ENCODE results near the gene NAALADL2. TPM values are rescaled to one million over a fixed set of nuclear protein-coding genes. Genes with fewer than 3 reads are reported as not detected.

Gene NAALADL2
- polyA plus RNA-seq, 2 of the 4 experiments (the other 2 are of a cell fraction), result 0.09 to 0.28 TPM

- ChIA-PET CTCF (no interaction called here), POLR2A (no interaction called here)
- Histone ChIP-seq H3K4me1 (no peaks in the 10 kb centered on the region), H3K4me2 (no peak overlapping the region), H3K4me3 (no peak overlapping the region), H3K27ac (no peak overlapping the region), H3K9me3 (no peaks in the 10 kb centered on the region)
- no peak for FAIRE-seq
- TF ChIP-seq PHF8 (IDR thresholded peaks at IDR 0.05; ENCODE audit: borderline replicate concordance, low read depth) (no peak), HOXB13 (CRISPR knock-in tag; IDR thresholded peaks at IDR 0.05; ENCODE audit: low read depth) (no peak), ESRRA (IDR thresholded peaks at IDR 0.05; ENCODE audit: borderline replicate concordance, low read length) (no peak)
- TF ChIP-seq, protein P1, sequence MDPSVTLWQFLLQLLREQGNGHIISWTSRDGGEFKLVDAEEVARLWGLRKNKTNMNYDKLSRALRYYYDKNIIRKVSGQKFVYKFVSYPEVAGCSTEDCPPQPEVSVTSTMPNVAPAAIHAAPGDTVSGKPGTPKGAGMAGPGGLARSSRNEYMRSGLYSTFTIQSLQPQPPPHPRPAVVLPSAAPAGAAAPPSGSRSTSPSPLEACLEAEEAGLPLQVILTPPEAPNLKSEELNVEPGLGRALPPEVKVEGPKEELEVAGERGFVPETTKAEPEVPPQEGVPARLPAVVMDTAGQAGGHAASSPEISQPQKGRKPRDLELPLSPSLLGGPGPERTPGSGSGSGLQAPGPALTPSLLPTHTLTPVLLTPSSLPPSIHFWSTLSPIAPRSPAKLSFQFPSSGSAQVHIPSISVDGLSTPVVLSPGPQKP (IDR thresholded peaks at IDR 0.05; ENCODE audit: low read depth, low read length), result no peak
- DNase-seq (ENCODE audit: low read depth in 1 of 2, low spot score in 1 of 2), result no peak
- 44% methylated on average over 1 of the region's 1 CpG for WGBS (ENCODE audit: missing lambda C conversion rate)
- no peak for ATAC-seq
Measured at GRCh38 chr3:175489406-175489805, 630.3 kb downstream of the NAALADL2 start.

GRCh38 chr3:175493301-175493700 is 634.2 kb downstream of the NAALADL2 start:
- POLR2A ChIA-PET, result no interaction called here
- DNase-seq (ENCODE audit: low read depth in 1 of 2, low spot score in 1 of 2) (no peak), ATAC-seq (no peak), FAIRE-seq (no peak)
- H3K27ac ChIP-seq, result no peak overlapping the region
- WGBS (ENCODE audit: missing lambda C conversion rate), result 45% methylated on average over 4 of the region's 4 CpGs
- TF ChIP-seq CBX8 (IDR thresholded peaks at IDR 0.05) (no peak), RARB (CRISPR knock-in tag; IDR thresholded peaks at IDR 0.05) (no peak), ZSCAN20 (CRISPR knock-in tag; IDR thresholded peaks at IDR 0.05) (no peak), KDM5A (IDR thresholded peaks at IDR 0.05) (no peak)
- H3K4me3 ChIP-seq, result no peak overlapping the region
- peak overlapping the region; percentile 47; the same call in 2 of the 3 replicates for H3K4me2 ChIP-seq
- CTCF ChIA-PET, result no interaction called here
- H3K9me3 ChIP-seq, result no peaks in the 10 kb centered on the region
- no peaks in the 10 kb centered on the region for H3K4me1 ChIP-seq

- no peak overlapping the region for H3K4me2 ChIP-seq
- H3K4me1 ChIP-seq, result no peaks in the 10 kb centered on the region
- CTCF ChIA-PET, result no interaction called here
- WGBS (ENCODE audit: missing lambda C conversion rate), result 56% methylated on average over 3 of the region's 3 CpGs
- TF ChIP-seq RCOR1 (IDR thresholded peaks at IDR 0.05; ENCODE audit: low read depth, low read length), result no peak
- TF ChIP-seq, protein P2, sequence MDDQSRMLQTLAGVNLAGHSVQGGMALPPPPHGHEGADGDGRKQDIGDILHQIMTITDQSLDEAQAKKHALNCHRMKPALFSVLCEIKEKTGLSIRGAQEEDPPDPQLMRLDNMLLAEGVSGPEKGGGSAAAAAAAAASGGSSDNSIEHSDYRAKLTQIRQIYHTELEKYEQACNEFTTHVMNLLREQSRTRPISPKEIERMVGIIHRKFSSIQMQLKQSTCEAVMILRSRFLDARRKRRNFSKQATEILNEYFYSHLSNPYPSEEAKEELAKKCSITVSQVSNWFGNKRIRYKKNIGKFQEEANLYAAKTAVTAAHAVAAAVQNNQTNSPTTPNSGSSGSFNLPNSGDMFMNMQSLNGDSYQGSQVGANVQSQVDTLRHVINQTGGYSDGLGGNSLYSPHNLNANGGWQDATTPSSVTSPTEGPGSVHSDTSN (IDR thresholded peaks at IDR 0.05), result no peak
- TF ChIP-seq TP53 (CRISPR knock-in tag; IDR thresholded peaks at IDR 0.05), result no peak
- no peak for TF ChIP-seq ATOH8 (CRISPR knock-in tag; IDR thresholded peaks at IDR 0.05; ENCODE audit: low read depth)
- no peak for TF ChIP-seq EHF (CRISPR knock-in tag; IDR thresholded peaks at IDR 0.05)
- H3K9me3 ChIP-seq, result no peaks in the 10 kb centered on the region
- no peak overlapping the region for H3K4me3 ChIP-seq
- FAIRE-seq (no peak), ATAC-seq (no peak), DNase-seq (ENCODE audit: low read depth in 1 of 2, low spot score in 1 of 2) (no peak)
- POLR2A ChIA-PET, result no interaction called here
- no peak overlapping the region for H3K27ac ChIP-seq
Measured at GRCh38 chr3:175495331-175495730, 636.2 kb downstream of the NAALADL2 start.

GRCh38 chr3:175502155-175502554 is 643.0 kb downstream of the NAALADL2 start:
- no peaks in the 10 kb centered on the region for H3K4me1 ChIP-seq
- FAIRE-seq (no peak), DNase-seq (ENCODE audit: low read depth in 1 of 2, low spot score in 1 of 2) (no peak), ATAC-seq (no peak)
- no peak overlapping the region for H3K4me2 ChIP-seq
- H3K4me3 ChIP-seq, result no peak overlapping the region
- H3K27ac ChIP-seq, result no peak overlapping the region
- ChIA-PET POLR2A (no interaction called here), CTCF (no interaction called here)
- TF ChIP-seq, protein P3, sequence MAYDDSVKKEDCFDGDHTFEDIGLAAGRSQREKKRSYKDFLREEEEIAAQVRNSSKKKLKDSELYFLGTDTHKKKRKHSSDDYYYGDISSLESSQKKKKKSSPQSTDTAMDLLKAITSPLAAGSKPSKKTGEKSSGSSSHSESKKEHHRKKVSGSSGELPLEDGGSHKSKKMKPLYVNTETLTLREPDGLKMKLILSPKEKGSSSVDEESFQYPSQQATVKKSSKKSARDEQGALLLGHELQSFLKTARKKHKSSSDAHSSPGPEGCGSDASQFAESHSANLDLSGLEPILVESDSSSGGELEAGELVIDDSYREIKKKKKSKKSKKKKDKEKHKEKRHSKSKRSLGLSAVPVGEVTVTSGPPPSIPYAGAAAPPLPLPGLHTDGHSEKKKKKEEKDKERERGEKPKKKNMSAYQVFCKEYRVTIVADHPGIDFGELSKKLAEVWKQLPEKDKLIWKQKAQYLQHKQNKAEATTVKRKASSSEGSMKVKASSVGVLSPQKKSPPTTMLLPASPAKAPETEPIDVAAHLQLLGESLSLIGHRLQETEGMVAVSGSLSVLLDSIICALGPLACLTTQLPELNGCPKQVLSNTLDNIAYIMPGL (CRISPR knock-in tag; IDR thresholded peaks at IDR 0.05; ENCODE audit: borderline replicate concordance), result no peak
- TF ChIP-seq MAZ (IDR thresholded peaks at IDR 0.05; ENCODE audit: borderline replicate concordance, low read depth, low read length) (no peak), E2F6 (IDR thresholded peaks at IDR 0.05; ENCODE audit: borderline replicate concordance, low read depth) (no peak), TFCP2L1 (CRISPR knock-in tag; IDR thresholded peaks at IDR 0.05) (no peak), HOXB13 (CRISPR knock-in tag; IDR thresholded peaks at IDR 0.05; ENCODE audit: low read depth) (no peak), KDM5A (IDR thresholded peaks at IDR 0.05) (no peak), KDM1A (IDR thresholded peaks at IDR 0.05; ENCODE audit: low read depth) (no peak), RARB (CRISPR knock-in tag; IDR thresholded peaks at IDR 0.05) (no peak), SREBF2 (IDR thresholded peaks at IDR 0.05) (no peak), CEBPB (IDR thresholded peaks at IDR 0.05) (no peak), ESRRA (IDR thresholded peaks at IDR 0.05; ENCODE audit: borderline replicate concordance, low read length) (no peak), HEYL (CRISPR knock-in tag; IDR thresholded peaks at IDR 0.05) (no peak), RNF2 (IDR thresholded peaks at IDR 0.05; ENCODE audit: borderline replicate concordance, low read depth) (no peak), ZC3H11A (IDR thresholded peaks at IDR 0.05) (no peak), FOSB (CRISPR knock-in tag; IDR thresholded peaks at IDR 0.05) (no peak), RCOR1 (IDR thresholded peaks at IDR 0.05; ENCODE audit: low read depth, low read length) (no peak)
- no peaks in the 10 kb centered on the region for H3K9me3 ChIP-seq
- 76% methylated on average over 3 of the region's 3 CpGs for WGBS (ENCODE audit: missing lambda C conversion rate)

All from A549 (cell line).